Activated CD4-positive, alpha-beta T cell treated with anti-CD3 and anti-CD28 coated beads for 4 hours (primary cell): Measurements from ENCODE around the gene REELD1.
A peak's percentile ranks its signal among the peaks of the same experiment; 100 is the strongest.

Experiments
- DNase-seq, 2 donors: peaks; one replicate each; pipeline ENCODE4 v3.0.0-alpha.2; 2020

The REELD1 gene

GRCh38 chr4:146229406-146229805, 15.1 kb downstream of the REELD1 start:
- DNase-seq, result no peak

GRCh38 chr4:146232131-146232722, 17.9 kb downstream of the REELD1 start:
- no peak for DNase-seq

GRCh38 chr4:146235654-146236177, 21.4 kb downstream of the REELD1 start:
- DNase-seq, result no peak

- DNase-seq, result no peak
Observed at GRCh38 chr4:146236216-146236615, 21.9 kb downstream of the REELD1 start.

- no peak for DNase-seq
Observed at GRCh38 chr4:146237092-146237491, 22.8 kb downstream of the REELD1 start.

GRCh38 chr4:146238107-146238506, 23.8 kb downstream of the REELD1 start:
- no peak for DNase-seq

GRCh38 chr4:146243141-146243882, 29.0 kb downstream of the REELD1 start:
- peak; percentile 61 to 63 for DNase-seq

- DNase-seq, result no peak
Observed at GRCh38 chr4:146243883-146244277, 29.5 kb downstream of the REELD1 start.

- DNase-seq, result no peak
Observed at GRCh38 chr4:146244496-146244895, 30.2 kb downstream of the REELD1 start.

GRCh38 chr4:146245246-146245645, 30.9 kb downstream of the REELD1 start:
- no peak for DNase-seq

- no peak for DNase-seq
Observed at GRCh38 chr4:146245850-146246249, 31.5 kb downstream of the REELD1 start.

GRCh38 chr4:146246381-146246780, 32.0 kb downstream of the REELD1 start:
- no peak for DNase-seq

- no peak for DNase-seq
Observed at GRCh38 chr4:146247356-146247755, 33.0 kb downstream of the REELD1 start.

GRCh38 chr4:146252969-146253611, 38.8 kb downstream of the REELD1 start:
- DNase-seq, result no peak

GRCh38 chr4:146255463-146255862, 41.1 kb downstream of the REELD1 start:
- no peak for DNase-seq

GRCh38 chr4:146255874-146256273, 41.5 kb downstream of the REELD1 start:
- no peak for DNase-seq

- DNase-seq, result no peak
Observed at GRCh38 chr4:146256328-146256727, 42.0 kb downstream of the REELD1 start.

- no peak for DNase-seq
Observed at GRCh38 chr4:146257511-146257910, 43.2 kb downstream of the REELD1 start.

- DNase-seq, result no peak
Observed at GRCh38 chr4:146260521-146260920, 46.2 kb downstream of the REELD1 start.

- no peak for DNase-seq
Observed at GRCh38 chr4:146261041-146261440, 46.7 kb downstream of the REELD1 start.

- no peak for DNase-seq
Observed at GRCh38 chr4:146263793-146264192, 49.5 kb downstream of the REELD1 start.

- DNase-seq, result no peak
Observed at GRCh38 chr4:146265950-146266490, 51.7 kb downstream of the REELD1 start.

GRCh38 chr4:146267826-146268225, 53.5 kb downstream of the REELD1 start:
- no peak for DNase-seq

- DNase-seq, result no peak
Observed at GRCh38 chr4:146269228-146269653, 54.9 kb downstream of the REELD1 start.
